Transverse colon (tissue), 4 donors: ENCODE results near the gene NR2F1-AS1. TPM values are rescaled to one million over a fixed set of nuclear protein-coding genes. Genes with fewer than 3 reads are reported as not detected.

Source experiments
- DNase-seq: peaks from one replicate; pipeline ENCODE4 v3.0.0-alpha.2; 2019
- H3K27ac ChIP-seq, 4 donors: fragments of 200-600 bp; sonication (generic); 2 replicates each; pipeline ENCODE4 v1.5.1; 2016 to 2018; ENCODE audit warnings: inconsistent platforms in 4 of 4
- H3K27me3 ChIP-seq: fragments of 200-600 bp; sonication (generic); 2 replicates; pipeline ENCODE4 v1.5.1; 2017; ENCODE audit warnings: inconsistent platforms
- H3K36me3 ChIP-seq, 4 donors: fragments of 200-600 bp; sonication (generic); 2 replicates each; pipeline ENCODE4 v1.5.1; 2017 to 2019; ENCODE audit warnings: inconsistent platforms in 4 of 4
- H3K4me1 ChIP-seq, 4 donors: fragments of 200-600 bp; sonication (generic); 2 replicates each; pipeline ENCODE4 v1.5.1; 2017 to 2020; ENCODE audit warnings: inconsistent platforms in 4 of 4
- H3K4me3 ChIP-seq, 4 donors: fragments of 200-600 bp; sonication (generic); 1 replicate in 1 of 4; 2 replicates in 3 of 4; pipeline versions ENCODE4 v1.5.1 to v1.6.1; 2017 to 2019; ENCODE audit warnings: inconsistent platforms in 4 of 4
- H3K9me3 ChIP-seq, 2 donors: fragments of 200-600 bp; sonication (generic); 2 replicates each; pipeline ENCODE4 v1.5.1; 2017 to 2019; ENCODE audit warnings: inconsistent platforms in 2 of 2
- EP300 ChIP-seq: sonication (generic); formaldehyde crosslinking; IDR thresholded peaks from one replicate; pipeline ENCODE4 v1.6.1; 2017; ENCODE audit warnings: antibody characterized with exemption, low read depth
- POLR2A ChIP-seq: fragments of 450-650 bp; IDR thresholded peaks from one replicate; pipeline ENCODE4 v1.6.1; 2016; ENCODE audit warnings: antibody characterized with exemption, mild to moderate bottlenecking, moderate library complexity
- POLR2AphosphoS5 ChIP-seq, 3 donors: sonication (generic); formaldehyde crosslinking; IDR thresholded peaks; one replicate each; pipeline ENCODE4 v1.6.1; 2016; ENCODE audit warnings: antibody characterized with exemption in 3 of 3
- WGBS, 2 donors: methylation state at CpG; one replicate each; pipeline ENCODE4 v1.1.5; 2018; ENCODE audit warnings: low coverage in 1 of 2; 5-methylcytosine and 5-hydroxymethylcytosine counted together
- in situ Hi-C, 4 donors: fragments of 200-750 bp; cut with MboI; loops; one replicate each; pipeline versions ENCODE4 v1.15.0 to v1.15.1; 2017; ENCODE audit warnings: low sequenced_read_pairs in 3 of 4, low pct_ligation_motif_present in 1 of 4, low pct_unique_long_range_greater_than_20kb in 1 of 4
- intact Hi-C: fragments of 100-400 bp; cut with DNase I; formaldehyde crosslinking; loops from one replicate; pipeline ENCODE4 v1.15.1; 2023; ENCODE audit warnings: low total_unique reads
- total RNA-seq, 4 donors: library from RNA; depleted of rRNA; stranded (reverse); fragments of >200 nt; gene quantifications; one replicate each; pipeline ENCODE4 v1.1.0, GENCODE V29; 2016
- TF ChIP-seq, protein P1 (sequence below), 5 experiments: fragments of 200-600 bp in 3 of 5; fragments of 450-650 bp in 2 of 5; sonication (generic) in 3 of 5; IDR thresholded peaks; 1 replicate in 2 of 5; 2 replicates in 3 of 5; pipeline ENCODE4 v1.5.1; 2016 to 2017; ENCODE audit warnings: antibody characterized with exemption in 5 of 5, inconsistent platforms in 3 of 5, mild to moderate bottlenecking in 2 of 5, moderate library complexity in 1 of 5

Gene NR2F1-AS1
- total RNA-seq, 4 donors from 2014 or later = 1.2 to 3.7 (median 2.2) TPM

DNA sequence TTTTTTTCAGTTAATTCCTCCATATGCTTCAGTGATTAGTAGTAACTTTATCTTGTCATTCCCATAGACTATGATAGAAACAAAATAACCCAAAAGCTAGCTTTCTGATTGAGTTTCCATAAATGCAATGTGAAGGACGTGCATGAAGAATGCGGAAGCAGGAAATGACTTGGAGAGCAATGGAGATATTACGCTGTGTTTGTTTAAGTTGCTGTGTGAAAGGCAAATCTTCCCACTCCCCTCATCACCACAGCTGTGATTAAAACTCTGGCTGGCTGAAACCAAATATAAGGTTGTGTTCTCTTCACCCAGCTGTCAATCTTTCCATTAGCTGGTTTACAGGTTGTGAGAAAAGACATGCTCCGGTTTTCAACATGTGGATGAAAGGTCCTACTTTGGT, 83.9 kb downstream of the NR2F1-AS1 start:
- no peak for DNase-seq
- H3K27ac ChIP-seq = no peak overlapping the region
- H3K9me3 ChIP-seq = no peaks in the 10 kb centered on the region
- no peaks in the 10 kb centered on the region for H3K27me3 ChIP-seq
- no peaks in the 10 kb centered on the region for H3K4me1 ChIP-seq
- WGBS, 2 donors = 52 to 65% methylated on average over 4 of the region's 4 CpGs
- in situ Hi-C loops (no loop called here), intact Hi-C loops (no loop called here)
- TF ChIP-seq, protein P1, sequence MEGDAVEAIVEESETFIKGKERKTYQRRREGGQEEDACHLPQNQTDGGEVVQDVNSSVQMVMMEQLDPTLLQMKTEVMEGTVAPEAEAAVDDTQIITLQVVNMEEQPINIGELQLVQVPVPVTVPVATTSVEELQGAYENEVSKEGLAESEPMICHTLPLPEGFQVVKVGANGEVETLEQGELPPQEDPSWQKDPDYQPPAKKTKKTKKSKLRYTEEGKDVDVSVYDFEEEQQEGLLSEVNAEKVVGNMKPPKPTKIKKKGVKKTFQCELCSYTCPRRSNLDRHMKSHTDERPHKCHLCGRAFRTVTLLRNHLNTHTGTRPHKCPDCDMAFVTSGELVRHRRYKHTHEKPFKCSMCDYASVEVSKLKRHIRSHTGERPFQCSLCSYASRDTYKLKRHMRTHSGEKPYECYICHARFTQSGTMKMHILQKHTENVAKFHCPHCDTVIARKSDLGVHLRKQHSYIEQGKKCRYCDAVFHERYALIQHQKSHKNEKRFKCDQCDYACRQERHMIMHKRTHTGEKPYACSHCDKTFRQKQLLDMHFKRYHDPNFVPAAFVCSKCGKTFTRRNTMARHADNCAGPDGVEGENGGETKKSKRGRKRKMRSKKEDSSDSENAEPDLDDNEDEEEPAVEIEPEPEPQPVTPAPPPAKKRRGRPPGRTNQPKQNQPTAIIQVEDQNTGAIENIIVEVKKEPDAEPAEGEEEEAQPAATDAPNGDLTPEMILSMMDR (IDR thresholded peaks at IDR 0.05) = no peak
- no peak for TF ChIP-seq EP300
- no peak for TF ChIP-seq POLR2AphosphoS5 (IDR thresholded peaks at IDR 0.05)
- no peak for TF ChIP-seq POLR2A
- no peak overlapping the region for H3K4me3 ChIP-seq
- H3K36me3 ChIP-seq = no peaks in the 10 kb centered on the region

DNA sequence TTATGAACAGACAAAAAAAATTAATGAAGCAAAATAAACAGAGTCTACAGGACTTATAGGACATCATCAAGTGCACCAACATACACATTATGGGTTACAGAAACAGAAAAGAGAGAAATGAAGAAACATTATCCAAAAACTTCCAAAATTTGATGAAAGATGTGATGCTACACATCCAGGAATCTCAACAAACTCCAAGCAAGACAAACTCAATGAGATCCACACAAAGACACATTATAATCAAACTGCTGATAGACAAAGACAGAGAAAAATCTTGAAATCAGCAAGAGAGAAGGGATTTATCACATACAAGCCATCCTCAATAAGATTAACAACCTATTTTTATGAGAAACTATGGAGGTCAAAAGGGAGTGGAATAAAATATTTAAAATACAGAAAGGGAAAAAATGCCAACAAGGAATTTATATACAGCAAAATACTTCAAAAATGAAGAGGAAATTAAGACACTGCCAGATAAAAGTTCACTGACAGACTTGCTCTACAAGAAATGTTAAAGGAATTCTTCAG, 101.0 kb downstream of the NR2F1-AS1 start:
- H3K27me3 ChIP-seq = no peaks in the 10 kb centered on the region
- no peak overlapping the region for H3K4me3 ChIP-seq
- peaks cover 0 to 6% of the 10 kb centered on the region in 2 donors for H3K9me3 ChIP-seq
- no peaks in the 10 kb centered on the region for H3K36me3 ChIP-seq
- no peak for TF ChIP-seq POLR2AphosphoS5 (IDR thresholded peaks at IDR 0.05)
- TF ChIP-seq EP300 = no peak
- TF ChIP-seq POLR2A = no peak
- TF ChIP-seq, protein P1 (IDR thresholded peaks at IDR 0.05) = no peak
- intact Hi-C loops = no loop called here
- in situ Hi-C loops = no loop called here
- H3K4me1 ChIP-seq = no peaks in the 10 kb centered on the region
- DNase-seq = no peak
- no peak overlapping the region for H3K27ac ChIP-seq

- in situ Hi-C loops = no loop called here
- Histone ChIP-seq H3K9me3 (peaks cover 0 to 6% of the 10 kb centered on the region in 2 donors), H3K4me1 (no peaks in the 10 kb centered on the region), H3K36me3 (no peaks in the 10 kb centered on the region), H3K27ac (no peak overlapping the region), H3K27me3 (no peaks in the 10 kb centered on the region), H3K4me3 (no peak overlapping the region)
- intact Hi-C loops = no loop called here
- no peak for TF ChIP-seq POLR2AphosphoS5 (IDR thresholded peaks at IDR 0.05)
- TF ChIP-seq POLR2A = no peak
- TF ChIP-seq EP300 = no peak
- TF ChIP-seq, protein P1 (IDR thresholded peaks at IDR 0.05) = no peak
- DNase-seq = no peak
Observed at GRCh38 chr5:93477816-93478215, 103.2 kb downstream of the NR2F1-AS1 start.

DNA sequence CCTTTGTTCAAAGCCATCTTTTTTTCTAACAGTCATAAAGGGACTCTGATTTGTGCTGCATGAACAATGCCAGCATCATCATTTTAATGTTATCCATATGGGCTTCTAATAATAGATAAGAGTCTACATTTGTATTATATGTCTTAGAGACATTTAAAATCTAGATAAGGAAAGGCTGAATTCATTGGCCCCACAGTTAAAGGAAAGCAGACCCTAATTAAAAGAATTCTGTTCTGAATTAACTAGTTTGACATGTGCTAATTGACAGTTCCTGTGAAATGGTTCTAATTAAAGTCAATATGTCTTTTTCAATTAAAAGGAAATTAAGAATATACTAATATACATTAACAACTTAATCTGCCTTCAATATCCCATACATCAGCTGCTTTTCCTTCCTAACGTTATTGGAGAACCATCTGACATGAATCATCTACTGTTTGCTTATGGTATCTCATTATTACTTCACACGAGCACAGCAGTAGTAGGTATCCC, 104.7 kb downstream of the NR2F1-AS1 start:
- intact Hi-C loops = no loop called here
- Histone ChIP-seq H3K4me3 (no peak overlapping the region), H3K36me3 (no peaks in the 10 kb centered on the region), H3K4me1 (no peaks in the 10 kb centered on the region), H3K27me3 (no peaks in the 10 kb centered on the region), H3K9me3 (peaks cover 0 to 6% of the 10 kb centered on the region in 2 donors), H3K27ac (no peak overlapping the region)
- TF ChIP-seq EP300 = no peak
- no peak for TF ChIP-seq POLR2A
- TF ChIP-seq, protein P1 (IDR thresholded peaks at IDR 0.05) = no peak
- TF ChIP-seq POLR2AphosphoS5 (IDR thresholded peaks at IDR 0.05) = no peak
- DNase-seq = no peak
- WGBS, 2 donors = 16 to 33% methylated on average over 2 of the region's 2 CpGs
- in situ Hi-C loops = no loop called here
